ENCODE results near the gene PRKCE. TPM values are rescaled to one million over a fixed set of nuclear protein-coding genes. Genes with fewer than 3 reads are reported as not detected.

Gene PRKCE
- total and polyA plus RNA-seq, 2 donors (not counting 3 experiments of a cell fraction or from before 2014, with no cell fraction given), result 27.9 to 33.9 TPM

DNA sequence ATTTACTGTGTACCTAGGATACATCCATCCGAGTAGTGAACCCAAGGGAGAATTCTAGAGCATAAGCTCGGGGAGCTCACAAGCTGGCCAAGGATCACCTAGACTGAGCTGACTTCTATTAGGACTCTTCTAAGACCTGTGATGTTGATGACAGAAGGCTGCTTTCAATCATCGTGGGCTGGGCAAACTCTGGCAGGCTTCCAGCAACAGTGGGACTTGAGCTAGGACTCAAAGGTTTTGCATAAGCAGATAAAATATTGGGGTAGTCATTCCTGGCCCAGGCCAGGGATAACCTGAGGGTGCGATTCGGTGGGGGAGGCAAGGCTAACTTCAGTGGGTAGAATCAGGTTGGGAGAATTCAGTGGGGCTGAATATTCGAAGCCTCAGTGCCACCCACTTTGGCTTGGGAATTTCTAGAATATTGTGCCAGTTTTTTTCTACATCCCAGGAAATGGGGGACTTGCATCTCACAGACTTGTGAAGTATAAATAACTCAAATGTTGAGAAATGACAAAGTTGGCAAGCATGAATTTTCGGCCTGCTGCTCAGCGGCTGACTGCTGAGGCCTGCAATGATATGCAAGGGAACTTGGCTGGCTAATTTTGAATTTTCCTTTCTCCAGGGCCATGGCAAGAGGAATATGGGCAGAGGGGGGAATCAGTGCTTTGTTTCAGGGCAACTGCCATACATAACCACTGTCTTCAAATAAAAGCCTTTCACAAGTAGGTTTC, 274.3 kb downstream of the PRKCE start:
- intact Hi-C loops (cut with micrococcal nuclease) (no loop called here), dilution Hi-C loops (cut with MboI; ENCODE audit: extremely low pct_ligation_motif_present, low sequenced_read_pairs) (no loop called here)
- FAIRE-seq (no peak), DNase-seq (ENCODE audit: low read depth, low spot score) (no peak)
- Histone ChIP-seq H3K4me1 (ENCODE audit: control insufficient read depth, extremely low read depth, insufficient read depth, low read length) (peaks cover 3% of the 10 kb centered on the region), H3K36me3 (ENCODE audit: control insufficient read depth in 2 of 2, extremely low read depth in 1 of 2, insufficient read depth in 2 of 2, low read length in 2 of 2) (no peaks in the 10 kb centered on the region), H3K9ac (replicated peaks; ENCODE audit: extremely low read depth, insufficient read depth, low read length) (no peak overlapping the region), H3K27ac (ENCODE audit: insufficient read depth, low read depth, low read length) (no peak overlapping the region), H4K20me1 (replicated peaks; ENCODE audit: control insufficient read depth, extremely low read depth, insufficient read depth, low read length) (no peaks in the 10 kb centered on the region), H3K4me3 (replicated peaks in 1 of 3; ENCODE audit: insufficient read depth in 1 of 3, low read depth in 1 of 3, low read length in 3 of 3) (no peak overlapping the region), H3K9me1 (replicated peaks; ENCODE audit: control insufficient read depth, extremely low read depth, insufficient read depth, low read length) (no peaks in the 10 kb centered on the region), H3K4me2 (ENCODE audit: insufficient read depth, low read length) (no peak overlapping the region), H3K27me3 (ENCODE audit: control insufficient read depth in 2 of 2, insufficient read depth in 2 of 2, low read length in 2 of 2) (no peaks in the 10 kb centered on the region), H3K9me3 (replicated peaks; ENCODE audit: control insufficient read depth, insufficient read depth, low read length) (no peaks in the 10 kb centered on the region), H2AFZ (ENCODE audit: low read depth, low read length) (no peak overlapping the region), H3K79me2 (ENCODE audit: control insufficient read depth, insufficient read depth, low read length) (no peaks in the 10 kb centered on the region)
- no TSS peak for BruUV-seq (replicated peaks)
- TF ChIP-seq POLR2A (IDR thresholded peaks at IDR 0.05; ENCODE audit: low read depth, low read length) (no peak), EZH2 (IDR thresholded peaks at IDR 0.05; ENCODE audit: borderline replicate concordance, low read depth, low read length, severe bottlenecking) (no peak), FOS (IDR thresholded peaks at IDR 0.05; ENCODE audit: borderline replicate concordance, insufficient read depth, low read length) (no peak), JUN (IDR thresholded peaks at IDR 0.05; ENCODE audit: borderline replicate concordance, insufficient read depth, insufficient read length, low read depth) (no peak), POLR2AphosphoS5 (IDR thresholded peaks at IDR 0.05; ENCODE audit: insufficient read depth, low read depth, low read length) (no peak), MYC (IDR thresholded peaks at IDR 0.05; ENCODE audit: low read depth, low read length) (no peak), GATA2 (IDR thresholded peaks at IDR 0.05; ENCODE audit: insufficient read depth, insufficient read length, low read depth, low read length) (no peak), CTCF (IDR thresholded peaks at IDR 0.05; ENCODE audit: extremely low read depth in 1 of 2, insufficient read depth in 1 of 2, low read depth in 1 of 2, low read length in 2 of 2) (no peak), MAX (IDR thresholded peaks at IDR 0.05; ENCODE audit: insufficient read depth, insufficient read length) (no peak)
- ChIA-PET CTCF (interaction anchor here (0.6 to 1.0 kb wide), 3 partner anchors 8 to 242 kb away, joined by 3 read pairs; no protein-coding TSS in a partner anchor), POLR2A (no interaction called here)
